ENCODE measurements around the gene PDE7B.

DNA sequence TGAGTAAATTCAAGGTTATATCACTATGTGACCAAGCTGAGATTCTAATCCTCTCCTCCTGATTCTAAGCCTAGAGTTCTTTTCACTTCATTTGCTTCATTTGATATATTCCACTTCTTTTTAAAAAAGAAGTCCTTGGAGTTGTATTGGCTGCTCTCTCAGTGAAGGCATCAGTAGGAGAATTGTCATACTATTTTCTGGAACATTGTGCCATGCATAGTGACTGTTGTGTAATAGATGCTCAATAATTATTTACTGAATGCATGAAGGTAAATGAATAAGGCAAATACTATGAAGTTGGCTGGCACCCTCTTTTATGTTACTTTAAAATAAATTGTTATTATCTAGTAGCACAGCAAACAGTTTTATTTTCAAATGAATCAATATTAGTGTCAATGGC, 209.3 kb downstream of the PDE7B start:
- TF ChIP-seq, protein P1, sequence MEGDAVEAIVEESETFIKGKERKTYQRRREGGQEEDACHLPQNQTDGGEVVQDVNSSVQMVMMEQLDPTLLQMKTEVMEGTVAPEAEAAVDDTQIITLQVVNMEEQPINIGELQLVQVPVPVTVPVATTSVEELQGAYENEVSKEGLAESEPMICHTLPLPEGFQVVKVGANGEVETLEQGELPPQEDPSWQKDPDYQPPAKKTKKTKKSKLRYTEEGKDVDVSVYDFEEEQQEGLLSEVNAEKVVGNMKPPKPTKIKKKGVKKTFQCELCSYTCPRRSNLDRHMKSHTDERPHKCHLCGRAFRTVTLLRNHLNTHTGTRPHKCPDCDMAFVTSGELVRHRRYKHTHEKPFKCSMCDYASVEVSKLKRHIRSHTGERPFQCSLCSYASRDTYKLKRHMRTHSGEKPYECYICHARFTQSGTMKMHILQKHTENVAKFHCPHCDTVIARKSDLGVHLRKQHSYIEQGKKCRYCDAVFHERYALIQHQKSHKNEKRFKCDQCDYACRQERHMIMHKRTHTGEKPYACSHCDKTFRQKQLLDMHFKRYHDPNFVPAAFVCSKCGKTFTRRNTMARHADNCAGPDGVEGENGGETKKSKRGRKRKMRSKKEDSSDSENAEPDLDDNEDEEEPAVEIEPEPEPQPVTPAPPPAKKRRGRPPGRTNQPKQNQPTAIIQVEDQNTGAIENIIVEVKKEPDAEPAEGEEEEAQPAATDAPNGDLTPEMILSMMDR (IDR thresholded peaks at IDR 0.05): no peak
- TF ChIP-seq POLR2AphosphoS5 (IDR thresholded peaks at IDR 0.05): no peak
- TF ChIP-seq EP300 (IDR thresholded peaks at IDR 0.05): no peak
